GM19035 (cell line): ENCODE measurements around the gene MARCKSL1.
"Not testable (repeated sequence)": the region's sequence is repeated elsewhere in the genome, so short reads cannot be mapped to it uniquely, and the experiment has no call there.

Experiments
- ATAC-seq: cut with Tn5 transposase; IDR thresholded peaks from one replicate; pipeline ENCODE4 v1.9.1; 2021; ENCODE audit not compliant: unreplicated experiment

Gene MARCKSL1

DNA sequence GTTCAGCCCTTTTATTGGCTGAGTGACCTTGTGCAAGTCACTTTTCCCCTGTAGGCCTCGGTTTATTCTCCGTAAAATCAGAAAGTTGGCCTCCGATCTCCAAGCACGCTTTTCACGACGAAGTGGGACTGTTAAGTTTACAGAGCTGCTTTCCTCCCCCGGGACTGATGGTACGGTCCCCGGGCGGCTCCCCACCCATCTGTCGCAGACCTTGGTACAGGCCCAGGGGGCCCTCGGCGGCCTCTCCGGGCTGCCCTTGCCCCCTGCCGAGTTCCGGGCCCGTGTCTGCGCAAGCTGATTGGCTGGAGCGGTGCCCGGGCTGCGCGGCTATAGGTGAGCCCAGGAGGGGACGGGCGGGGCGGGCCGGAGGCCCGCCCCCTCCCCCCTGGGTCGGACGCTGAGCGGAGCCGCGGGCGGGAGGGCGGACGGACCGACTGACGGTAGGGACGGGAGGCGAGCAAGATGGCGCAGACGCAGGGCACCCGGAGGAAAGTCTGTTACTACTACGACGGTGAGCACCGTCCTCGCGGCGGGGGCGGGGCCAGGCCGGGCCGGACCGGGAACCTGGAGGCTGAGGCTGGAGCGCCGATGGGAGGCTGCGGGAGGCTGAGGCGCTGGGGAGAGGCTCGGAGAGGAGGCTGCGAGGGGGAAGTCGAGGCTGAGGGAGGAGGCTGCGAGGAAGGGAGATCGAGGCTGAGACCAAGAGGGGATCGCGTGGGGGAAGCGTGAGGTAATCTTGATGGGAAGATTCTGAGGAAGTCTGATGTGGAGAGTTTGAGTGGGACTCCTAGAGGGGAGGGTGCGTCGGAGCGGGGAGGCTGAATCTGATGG lies 44.1 kb downstream of the MARCKSL1 start, which contains the start of gene HDAC1:
Gene HDAC1 (plus strand): TSS at position 376 of the 831 bp plus-strand sequence. CDS start 87 bp downstream, at position 463.
- ATAC-seq: peak; percentile 98

DNA sequence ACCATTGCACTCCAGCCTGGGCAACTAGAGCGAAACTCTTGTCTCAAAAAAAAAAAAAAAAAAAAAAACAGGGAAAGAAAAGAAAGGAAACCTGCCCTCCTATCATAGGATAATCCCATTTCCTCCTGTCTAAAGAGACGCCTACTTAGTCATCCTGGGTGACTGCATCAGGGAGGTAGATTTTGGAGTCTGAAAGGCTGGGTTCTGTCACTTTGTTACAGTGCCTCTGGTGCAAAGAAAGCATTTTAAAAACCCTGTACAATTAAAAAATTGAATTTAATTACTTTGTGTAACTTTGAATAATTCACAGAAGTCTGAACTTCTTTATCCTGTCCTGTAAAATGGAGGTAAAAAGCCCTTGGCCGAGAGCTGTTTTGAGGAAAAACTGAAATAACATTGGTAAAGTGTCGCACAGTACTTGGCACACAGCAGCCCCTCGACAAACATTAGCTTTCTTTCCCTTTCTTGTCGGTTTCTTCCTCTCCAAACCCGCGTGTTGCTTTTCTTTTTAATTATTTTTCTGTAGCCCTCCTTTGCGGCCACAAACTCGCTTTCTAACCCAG lies 44.8 kb downstream of the MARCKSL1 start:
- no peak for ATAC-seq

DNA sequence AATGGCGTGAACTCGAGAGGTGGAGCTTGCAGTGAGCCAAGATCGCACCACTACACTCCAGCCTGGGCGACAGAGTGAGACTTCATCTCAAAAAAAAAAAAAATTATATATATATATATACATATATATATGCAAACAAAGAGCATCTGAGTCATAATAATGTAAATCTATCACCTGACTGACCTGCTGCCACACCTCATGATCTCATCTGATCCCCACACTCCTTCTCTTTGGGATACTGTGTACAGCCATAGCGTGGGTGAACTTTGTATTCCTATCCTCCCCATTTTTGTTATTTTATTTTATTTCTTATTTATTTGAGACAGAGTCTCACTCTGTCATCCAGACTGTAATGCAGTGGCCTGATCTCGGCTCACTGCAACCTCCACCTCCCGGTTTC lies 46.8 kb downstream of the MARCKSL1 start:
- ATAC-seq: no peak

DNA sequence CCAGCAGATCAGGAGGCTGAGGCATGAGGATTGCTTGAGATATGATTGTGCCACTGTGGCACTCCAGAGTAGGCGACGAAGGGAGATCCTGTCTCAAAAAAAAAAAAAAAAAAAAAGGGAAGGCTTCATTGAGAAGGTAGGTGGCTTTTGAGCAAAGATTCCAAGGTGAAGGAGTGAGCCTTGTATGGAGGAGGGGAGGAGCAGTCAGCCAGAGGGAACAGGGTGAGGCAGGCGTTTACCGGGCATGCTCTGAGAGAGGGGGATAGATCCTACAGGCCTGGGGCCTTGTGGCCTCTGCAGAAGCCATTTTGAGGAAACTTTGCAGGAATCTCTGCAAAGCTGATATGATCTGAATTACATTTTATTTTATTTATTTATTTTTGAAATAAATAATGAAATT lies 49.3 kb downstream of the MARCKSL1 start:
- no peak for ATAC-seq

DNA sequence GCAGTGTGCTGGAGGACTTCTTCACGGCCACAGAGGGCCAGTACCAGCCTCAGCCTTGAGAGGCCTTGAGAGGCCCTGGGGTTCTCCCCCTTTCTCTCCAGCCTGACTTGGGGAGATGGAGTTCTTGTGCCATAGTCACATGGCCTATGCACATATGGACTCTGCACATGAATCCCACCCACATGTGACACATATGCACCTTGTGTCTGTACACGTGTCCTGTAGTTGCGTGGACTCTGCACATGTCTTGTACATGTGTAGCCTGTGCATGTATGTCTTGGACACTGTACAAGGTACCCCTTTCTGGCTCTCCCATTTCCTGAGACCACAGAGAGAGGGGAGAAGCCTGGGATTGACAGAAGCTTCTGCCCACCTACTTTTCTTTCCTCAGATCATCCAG lies 50.4 kb downstream of the MARCKSL1 start:
- ATAC-seq: no peak

DNA sequence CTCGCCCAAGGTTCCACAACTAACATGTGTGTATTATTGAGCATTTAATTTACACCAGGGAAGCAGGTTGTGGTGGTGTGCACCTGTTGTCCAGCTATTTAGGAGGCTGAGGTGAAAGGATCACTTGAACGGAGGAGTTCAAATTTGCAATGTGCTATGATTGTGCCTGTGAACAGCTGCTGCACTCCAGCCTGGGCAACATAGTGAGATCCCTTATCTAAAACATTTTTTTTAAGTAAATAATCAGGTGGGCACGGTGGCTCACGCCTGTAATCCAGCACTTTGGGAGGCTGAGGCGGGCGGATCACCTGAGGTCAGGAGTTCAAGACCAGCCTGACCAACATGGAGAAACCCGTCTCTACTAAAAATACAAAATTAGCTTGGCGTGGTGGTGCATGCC lies 51.3 kb downstream of the MARCKSL1 start:
- ATAC-seq: not testable (repeated sequence)
